G401 (cell line): ENCODE measurements around the gene RNASE8. TPM values are rescaled to one million over a fixed set of nuclear protein-coding genes. Genes with fewer than 3 reads are reported as not detected.
"Not testable (repeated sequence)": the region's sequence is repeated elsewhere in the genome, so short reads cannot be mapped to it uniquely, and the experiment has no call there.

Experiments used
- DNase-seq: peaks from one replicate; pipeline ENCODE4 v3.0.0-alpha.2; 2015; ENCODE audit warnings: low spot score
- in situ Hi-C: cut with HindIII; loops from 2 replicates; pipeline ENCODE4 v1.10.0; 2016; ENCODE audit warnings: low sequenced_read_pairs, mixed read lengths
- total RNA-seq: library from RNA; depleted of rRNA; stranded (reverse); fragments of >200 nt; shearing (Covaris generic); gene quantifications from 2 replicates; pipeline ENCODE4 v1.2.3, GENCODE V29; 2014; rRNA removed

Gene RNASE8
- total RNA-seq, result not detected in 2 replicates

GRCh38 chr14:21057803-21058675, at the start of gene RNASE8:
Gene RNASE8, plus strand, starts transcription at chr14:21057822. Its CDS starts 71 bp downstream, at chr14:21057893.
- DNase-seq, result no peak
- in situ Hi-C loops, result no loop called here

GRCh38 chr14:21009721-21010120, 47.9 kb upstream of the RNASE8 start:
- DNase-seq, in situ Hi-C loops: not testable (repeated sequence)

GRCh38 chr14:21011136-21011535, 46.5 kb upstream of the RNASE8 start:
- in situ Hi-C loops, result no loop called here
- no peak for DNase-seq

GRCh38 chr14:21014761-21015190, 42.8 kb upstream of the RNASE8 start:
- peak; percentile 94 for DNase-seq
- in situ Hi-C loops, result no loop called here

GRCh38 chr14:21015312-21015711, 42.3 kb upstream of the RNASE8 start:
- in situ Hi-C loops, result no loop called here
- no peak for DNase-seq

- no peak for DNase-seq
- in situ Hi-C loops, result no loop called here
These were observed 41.0 kb upstream of the RNASE8 start for GRCh38 chr14:21016413-21017190.

GRCh38 chr14:21017528-21018245, 39.9 kb upstream of the RNASE8 start:
- no peak for DNase-seq
- in situ Hi-C loops, result no loop called here

- in situ Hi-C loops, result no loop called here
- DNase-seq, result no peak
These were observed 39.3 kb upstream of the RNASE8 start for GRCh38 chr14:21018286-21018685.

- no peak for DNase-seq
- in situ Hi-C loops, result no loop called here
These were observed 38.8 kb upstream of the RNASE8 start for GRCh38 chr14:21018781-21019180.

- in situ Hi-C loops, result no loop called here
- DNase-seq, result no peak
These were observed 38.3 kb upstream of the RNASE8 start for GRCh38 chr14:21019366-21019765.

- in situ Hi-C loops, result no loop called here
- DNase-seq, result no peak
These were observed 36.6 kb upstream of the RNASE8 start for GRCh38 chr14:21020977-21021545.

- no peak for DNase-seq
- in situ Hi-C loops, result no loop called here
These were observed 34.9 kb upstream of the RNASE8 start for GRCh38 chr14:21022686-21023085.

- DNase-seq, result no peak
- in situ Hi-C loops, result no loop called here
These were observed 34.4 kb upstream of the RNASE8 start for GRCh38 chr14:21023174-21023573.

- in situ Hi-C loops, result no loop called here
- DNase-seq, result no peak
These were observed 33.6 kb upstream of the RNASE8 start for GRCh38 chr14:21023817-21024584.

GRCh38 chr14:21024585-21025370, 32.8 kb upstream of the RNASE8 start, which contains the start of gene NDRG2:
Gene NDRG2, minus strand, starts transcription at chr14:21025061. Its CDS starts 1,746 bp downstream, at chr14:21023315.
- DNase-seq, result no peak
- in situ Hi-C loops, result no loop called here

- no peak for DNase-seq
- in situ Hi-C loops, result no loop called here
These were observed 32.0 kb upstream of the RNASE8 start for GRCh38 chr14:21025371-21026273.
